Measurements from ENCODE around the gene FASTKD2.

DNA sequence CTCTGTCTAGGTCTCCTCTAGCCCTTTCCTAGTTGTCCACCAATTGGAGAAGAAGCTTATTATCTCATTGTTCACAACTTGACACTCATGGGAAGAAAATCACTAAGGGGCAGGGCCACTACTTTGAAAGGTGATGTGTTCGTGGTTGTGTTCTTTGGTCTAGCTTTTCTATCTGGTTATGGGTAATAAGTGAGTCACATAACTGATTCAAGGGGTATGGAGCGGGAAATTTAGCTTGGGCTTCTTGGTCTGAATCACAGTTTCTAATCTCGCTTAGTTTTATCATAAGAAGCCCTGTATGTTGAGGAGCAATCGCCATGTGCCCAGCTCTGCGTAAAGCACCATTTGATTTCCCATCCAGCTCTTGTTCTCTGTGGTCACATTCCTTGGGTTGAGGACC, 28.5 kb upstream of the FASTKD2 start:
- TF ChIP-seq EZH2phosphoT487 (IDR thresholded peaks at IDR 0.05; ENCODE audit: low read depth), result no peak
- TF ChIP-seq, protein P1, sequence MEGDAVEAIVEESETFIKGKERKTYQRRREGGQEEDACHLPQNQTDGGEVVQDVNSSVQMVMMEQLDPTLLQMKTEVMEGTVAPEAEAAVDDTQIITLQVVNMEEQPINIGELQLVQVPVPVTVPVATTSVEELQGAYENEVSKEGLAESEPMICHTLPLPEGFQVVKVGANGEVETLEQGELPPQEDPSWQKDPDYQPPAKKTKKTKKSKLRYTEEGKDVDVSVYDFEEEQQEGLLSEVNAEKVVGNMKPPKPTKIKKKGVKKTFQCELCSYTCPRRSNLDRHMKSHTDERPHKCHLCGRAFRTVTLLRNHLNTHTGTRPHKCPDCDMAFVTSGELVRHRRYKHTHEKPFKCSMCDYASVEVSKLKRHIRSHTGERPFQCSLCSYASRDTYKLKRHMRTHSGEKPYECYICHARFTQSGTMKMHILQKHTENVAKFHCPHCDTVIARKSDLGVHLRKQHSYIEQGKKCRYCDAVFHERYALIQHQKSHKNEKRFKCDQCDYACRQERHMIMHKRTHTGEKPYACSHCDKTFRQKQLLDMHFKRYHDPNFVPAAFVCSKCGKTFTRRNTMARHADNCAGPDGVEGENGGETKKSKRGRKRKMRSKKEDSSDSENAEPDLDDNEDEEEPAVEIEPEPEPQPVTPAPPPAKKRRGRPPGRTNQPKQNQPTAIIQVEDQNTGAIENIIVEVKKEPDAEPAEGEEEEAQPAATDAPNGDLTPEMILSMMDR (IDR thresholded peaks at IDR 0.05; ENCODE audit: low read depth, low read length), result no peak
